AG04450 (cell line): ENCODE data around the gene SLC12A4. TPM values are rescaled to one million over a fixed set of nuclear protein-coding genes. Genes with fewer than 3 reads are reported as not detected.
A peak's percentile ranks its signal among the peaks of the same experiment; 100 is the strongest.

Experiments used
- CTCF ChIA-PET: fragments of 300-600, 350-600 bp; formaldehyde crosslinking; extraction: SDS; loops from one replicate; lab custom pipeline; 2022; ENCODE audit warnings: antibody characterized with exemption, inconsistent platforms; lab: Charles Lee
- POLR2A ChIA-PET: fragments of 350-600 bp; formaldehyde crosslinking; extraction: SDS; loops from one replicate; lab custom pipeline; 2021; ENCODE audit warnings: antibody characterized with exemption, inconsistent platforms; lab: Yijun Ruan, JAX
- DNase-seq: peaks from one replicate; pipeline ENCODE4 v3.0.0-alpha.2; 2011; ENCODE audit warnings: low read depth, low spot score
- H3K27ac ChIP-seq: one replicate; pipeline ENCODE4 v1.5.1; 2012; ENCODE audit warnings: low read depth, low read length, control low read depth
- H3K27me3 ChIP-seq: one replicate; pipeline ENCODE4 v1.6.0; 2012; ENCODE audit warnings: low read length; ENCODE audit not compliant: control insufficient read depth, insufficient read depth
- H3K4me3 ChIP-seq: 2 replicates; pipeline ENCODE4 v1.5.1; 2011; ENCODE audit warnings: mild to moderate bottlenecking, low read depth, low read length, control low read depth
- H3K9me3 ChIP-seq: 2 replicates; pipeline ENCODE4 v1.5.1; 2012; ENCODE audit warnings: low read length; ENCODE audit not compliant: control insufficient read depth, insufficient read depth
- polyA plus RNA-seq: library from polyadenylated mRNA; depleted of rRNA; stranded (reverse); fragments of >200 nt; gene quantifications from 2 replicates; pipeline ENCODE4 v1.2.3, GENCODE V29; 2011
- TF ChIP-seq, protein P1 (sequence below): IDR thresholded peaks from 2 replicates; pipeline ENCODE4 v1.5.1; 2011; ENCODE audit warnings: low read depth, low read length, control low read depth, inconsistent platforms

The SLC12A4 gene
- polyA plus RNA-seq, 1 experiment = 48.1 TPM

DNA sequence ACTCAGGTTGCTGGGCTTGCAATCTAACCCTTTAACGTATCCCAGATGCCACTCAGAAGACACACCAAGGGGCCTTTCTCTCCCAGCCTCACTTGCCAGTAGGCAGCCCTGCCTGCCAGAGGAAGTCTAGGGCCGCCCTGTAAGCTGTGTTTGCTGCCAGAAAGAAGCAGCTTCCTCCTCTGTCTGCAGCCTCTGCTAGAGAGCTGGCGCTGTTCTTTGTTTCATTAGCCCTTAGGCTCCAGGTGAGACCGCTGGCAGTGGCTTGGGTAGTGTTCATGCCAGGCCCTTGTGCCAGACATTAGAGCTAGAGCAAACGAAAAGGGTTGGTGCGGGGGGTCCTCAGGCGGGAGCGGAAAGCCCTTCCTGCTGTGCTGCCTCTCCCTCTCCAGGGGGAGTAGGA, 45.7 kb downstream of the SLC12A4 start:
- ChIA-PET CTCF (interaction anchor here (0.6 to 1.1 kb wide), 2 partner anchors 38 to 106 kb away, joined by 3 to 4 read pairs; partner anchors contain the start of gene NRN1L), POLR2A (no interaction called here)
- Histone ChIP-seq H3K4me3 (no peak overlapping the region), H3K27ac (no peak overlapping the region), H3K27me3 (no peaks in the 10 kb centered on the region), H3K9me3 (no peaks in the 10 kb centered on the region)
- DNase-seq = no peak
- TF ChIP-seq, protein P1, sequence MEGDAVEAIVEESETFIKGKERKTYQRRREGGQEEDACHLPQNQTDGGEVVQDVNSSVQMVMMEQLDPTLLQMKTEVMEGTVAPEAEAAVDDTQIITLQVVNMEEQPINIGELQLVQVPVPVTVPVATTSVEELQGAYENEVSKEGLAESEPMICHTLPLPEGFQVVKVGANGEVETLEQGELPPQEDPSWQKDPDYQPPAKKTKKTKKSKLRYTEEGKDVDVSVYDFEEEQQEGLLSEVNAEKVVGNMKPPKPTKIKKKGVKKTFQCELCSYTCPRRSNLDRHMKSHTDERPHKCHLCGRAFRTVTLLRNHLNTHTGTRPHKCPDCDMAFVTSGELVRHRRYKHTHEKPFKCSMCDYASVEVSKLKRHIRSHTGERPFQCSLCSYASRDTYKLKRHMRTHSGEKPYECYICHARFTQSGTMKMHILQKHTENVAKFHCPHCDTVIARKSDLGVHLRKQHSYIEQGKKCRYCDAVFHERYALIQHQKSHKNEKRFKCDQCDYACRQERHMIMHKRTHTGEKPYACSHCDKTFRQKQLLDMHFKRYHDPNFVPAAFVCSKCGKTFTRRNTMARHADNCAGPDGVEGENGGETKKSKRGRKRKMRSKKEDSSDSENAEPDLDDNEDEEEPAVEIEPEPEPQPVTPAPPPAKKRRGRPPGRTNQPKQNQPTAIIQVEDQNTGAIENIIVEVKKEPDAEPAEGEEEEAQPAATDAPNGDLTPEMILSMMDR = no peak

DNA sequence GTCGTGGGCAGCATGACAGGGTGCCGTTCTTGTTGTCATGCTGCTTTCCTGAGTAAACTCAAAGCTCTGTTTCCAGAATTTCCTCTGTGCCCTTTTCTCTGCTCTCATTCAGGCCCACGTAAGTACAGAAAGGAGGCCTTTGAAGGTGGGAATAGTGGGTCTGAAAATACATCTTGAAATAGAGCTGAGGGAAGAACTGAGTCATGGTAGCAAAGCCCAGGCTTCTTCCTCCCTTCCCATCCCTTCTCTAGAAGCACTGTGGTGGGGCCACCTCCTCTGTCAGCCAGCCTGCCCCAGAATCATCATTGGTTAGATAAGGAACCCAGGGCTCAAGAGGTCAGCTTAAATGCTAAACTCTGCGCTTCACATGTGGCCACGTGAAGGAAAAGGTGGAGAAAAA, 46.2 kb downstream of the SLC12A4 start:
- DNase-seq = no peak
- Histone ChIP-seq H3K4me3 (no peak overlapping the region), H3K27me3 (no peaks in the 10 kb centered on the region), H3K9me3 (no peaks in the 10 kb centered on the region), H3K27ac (no peak overlapping the region)
- ChIA-PET POLR2A (no interaction called here), CTCF (interaction anchor here (0.6 to 1.1 kb wide), 2 partner anchors 38 to 106 kb away, joined by 3 to 4 read pairs; partner anchors contain the start of gene NRN1L)
- TF ChIP-seq, protein P1 = no peak

DNA sequence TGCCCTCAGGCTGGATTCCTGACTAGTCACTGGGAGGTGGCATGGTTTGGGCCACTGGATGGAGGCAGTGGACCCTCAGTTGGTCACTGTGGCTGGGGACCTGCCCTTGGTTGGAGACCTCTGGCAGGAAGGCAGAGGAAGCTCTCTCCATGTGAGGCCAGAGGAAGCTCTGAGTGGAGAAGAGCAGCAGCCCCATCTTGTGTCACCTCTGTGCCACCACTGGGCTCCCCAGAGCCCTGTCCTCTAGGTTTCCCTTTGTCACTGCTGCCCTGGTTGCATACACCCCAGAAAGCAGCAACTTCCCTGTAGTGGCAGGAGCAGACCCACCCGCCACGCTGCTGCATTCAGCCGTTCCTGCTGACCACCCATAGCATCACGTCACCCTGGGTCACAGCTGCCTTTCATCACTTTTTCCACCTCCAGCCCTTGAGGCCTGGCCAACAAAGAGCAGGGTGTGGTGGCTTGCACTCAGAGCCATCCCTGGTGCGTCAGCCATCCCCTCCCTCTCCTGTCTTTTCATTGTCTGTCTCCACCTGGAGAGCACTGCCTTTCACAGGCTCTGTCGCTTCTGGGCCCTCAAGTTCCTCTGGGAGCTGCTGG, 48.7 kb downstream of the SLC12A4 start:
- no peak for DNase-seq
- H3K27me3 ChIP-seq = no peaks in the 10 kb centered on the region
- no peaks in the 10 kb centered on the region for H3K9me3 ChIP-seq
- no peak overlapping the region for H3K4me3 ChIP-seq
- no peak overlapping the region for H3K27ac ChIP-seq
- ChIA-PET CTCF (interaction anchor here (1.2 kb wide), 1 partner anchor 36 kb away, joined by 3 read pairs; the partner anchor contains the start of gene NRN1L), POLR2A (no interaction called here)
- TF ChIP-seq, protein P1 = no peak

DNA sequence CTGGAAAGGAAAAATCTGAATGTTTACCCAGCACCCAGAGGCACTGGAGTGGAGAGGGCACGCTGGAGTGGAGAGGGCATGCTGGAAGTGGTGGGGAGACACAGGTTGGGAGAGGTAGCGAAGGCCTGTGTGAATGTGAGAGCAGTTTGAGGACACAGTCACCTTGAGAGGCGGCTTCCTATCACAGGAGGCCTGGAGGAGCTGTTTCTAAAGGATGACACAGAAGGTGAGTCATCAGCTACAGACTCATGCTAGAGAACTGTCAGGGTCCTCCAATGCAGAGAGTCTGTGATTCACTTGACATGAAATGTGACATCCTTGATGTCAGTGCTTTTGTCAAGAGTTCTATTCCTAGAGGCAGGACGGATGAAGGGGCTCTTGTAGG, 50.6 kb downstream of the SLC12A4 start:
- ChIA-PET CTCF (interaction anchor here (1.5 kb wide), 1 partner anchor 101 kb away, joined by 8 read pairs; no protein-coding TSS in a partner anchor), POLR2A (interaction anchor here (0.6 to 1.5 kb wide), 2 partner anchors 33 to 111 kb away, joined by 3 read pairs; partner anchors contain the start of genes NRN1L, RANBP10 and TSNAXIP1)
- H3K9me3 ChIP-seq = no peaks in the 10 kb centered on the region
- H3K4me3 ChIP-seq = no peak overlapping the region
- H3K27ac ChIP-seq = peak overlapping the region; percentile 52
- TF ChIP-seq, protein P1 = no peak
- no peak for DNase-seq
- no peaks in the 10 kb centered on the region for H3K27me3 ChIP-seq

DNA sequence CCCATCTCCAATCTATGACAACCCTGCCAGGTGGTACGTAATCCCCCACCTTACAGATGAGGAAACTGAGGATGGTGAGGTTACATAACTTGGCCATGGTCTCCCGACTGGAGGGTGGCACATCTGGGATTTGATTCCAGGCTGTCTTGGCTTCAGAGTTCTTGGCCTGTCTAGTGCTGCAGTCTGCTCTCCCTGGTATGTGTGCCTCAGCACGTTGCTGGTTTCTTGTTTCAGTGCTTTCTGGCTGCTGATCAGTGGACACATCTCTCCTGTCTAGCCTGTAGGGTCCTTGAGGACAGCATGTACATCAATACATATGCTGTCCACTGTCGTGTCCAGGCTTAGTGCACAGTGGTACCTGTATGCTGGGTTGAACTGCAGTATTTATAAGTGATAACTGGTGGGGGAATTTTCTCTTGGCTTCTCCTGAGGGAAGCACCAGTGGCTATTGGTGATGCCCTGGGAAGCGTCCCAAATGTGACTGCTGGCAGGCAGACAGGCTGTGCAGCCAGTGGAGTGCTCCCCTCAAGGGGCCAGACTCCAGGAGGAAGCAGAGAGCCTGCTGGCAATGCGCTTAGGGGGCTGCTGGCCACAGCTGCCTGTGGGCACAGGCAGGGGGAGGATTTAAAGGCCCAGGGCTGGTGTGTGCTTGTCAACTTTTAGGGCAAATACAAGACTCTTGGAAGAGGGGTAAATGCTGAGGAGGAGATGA, 51.1 kb downstream of the SLC12A4 start:
- CTCF ChIA-PET = interaction anchor here (1.5 kb wide), 1 partner anchor 101 kb away, joined by 8 read pairs; no protein-coding TSS in a partner anchor
- POLR2A ChIA-PET = interaction anchor here (0.6 to 1.5 kb wide), 2 partner anchors 33 to 111 kb away, joined by 3 read pairs; partner anchors contain the start of genes NRN1L, RANBP10 and TSNAXIP1
- H3K27me3 ChIP-seq = no peaks in the 10 kb centered on the region
- peak overlapping the region; percentile 52 for H3K27ac ChIP-seq
- H3K4me3 ChIP-seq = no peak overlapping the region
- no peak for DNase-seq
- H3K9me3 ChIP-seq = no peaks in the 10 kb centered on the region
- TF ChIP-seq, protein P1 = no peak
